ENCODE results near the gene HLA-DOA. TPM values are rescaled to one million over a fixed set of nuclear protein-coding genes. Genes with fewer than 3 reads are reported as not detected.

HLA-DOA gene
- total RNA-seq, 2 experiments from 2014 or later, result 1.4 to 1.6 TPM

- no peak overlapping the region for H3K4me3 Mint-ChIP-seq
- no peaks in the 10 kb centered on the region for H3K27me3 Mint-ChIP-seq (ENCODE audit: low read depth)
- peak; percentile 64 for DNase-seq
- intact Hi-C loops (cut with micrococcal nuclease), result loop anchor here (1.0 to 5.0 kb wide), 4 partner anchors 68 to 233 kb away; no protein-coding TSS in a partner anchor
- H3K36me3 Mint-ChIP-seq (ENCODE audit: low read depth), result no peaks in the 10 kb centered on the region
- no peaks in the 10 kb centered on the region for H3K9me3 Mint-ChIP-seq
- CTCF ChIA-PET, result interaction anchor here (0.6 to 3.3 kb wide), 25 partner anchors 14 to 329 kb away, joined by 3 to 11 read pairs (median 5); partner anchors contain the start of genes HLA-DPA1 and HLA-DPB1
- H3K27ac Mint-ChIP-seq, result no peak overlapping the region
- peaks cover 12% of the 10 kb centered on the region for H3K4me1 Mint-ChIP-seq (ENCODE audit: low read depth)
These were observed 5.6 kb upstream of the HLA-DOA start for GRCh38 chr6:33014841-33015634.

DNA sequence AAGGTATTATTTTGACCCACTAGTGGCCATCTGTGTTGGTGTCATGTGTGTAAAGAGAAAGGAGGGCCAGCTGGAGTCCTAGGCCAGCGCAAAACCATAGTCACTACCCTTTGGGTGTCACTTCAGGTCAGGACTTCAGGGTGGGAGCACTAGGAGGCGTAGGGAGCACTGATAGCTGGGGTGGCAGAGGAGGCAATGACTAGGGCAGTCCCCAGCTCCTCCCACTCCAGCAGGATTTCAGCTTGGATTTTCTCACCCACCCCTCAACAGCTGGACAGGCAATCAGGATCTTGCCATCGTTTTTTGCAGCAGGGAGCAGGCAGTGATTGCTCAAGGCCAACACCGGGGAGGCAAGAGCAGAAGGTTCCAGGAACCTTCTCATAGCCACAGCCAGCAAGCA is 4.2 kb upstream of the HLA-DOA start:
- intact Hi-C loops (cut with micrococcal nuclease), result loop anchor here (1.0 to 2.0 kb wide), 3 partner anchors 69 to 235 kb away; no protein-coding TSS in a partner anchor
- no peak for DNase-seq
- Mint-ChIP-seq H3K9me3 (no peaks in the 10 kb centered on the region), H3K27me3 (ENCODE audit: low read depth) (no peaks in the 10 kb centered on the region), H3K36me3 (ENCODE audit: low read depth) (no peaks in the 10 kb centered on the region), H3K4me3 (no peak overlapping the region), H3K27ac (no peak overlapping the region), H3K4me1 (ENCODE audit: low read depth) (peaks cover 12% of the 10 kb centered on the region)
- CTCF ChIA-PET, result interaction anchor here (0.7 to 3.1 kb wide), 9 partner anchors 13 to 215 kb away, joined by 3 to 9 read pairs (median 4); partner anchors contain the start of gene HLA-DPA1

- Mint-ChIP-seq H3K4me3 (no peak overlapping the region), H3K36me3 (ENCODE audit: low read depth) (no peaks in the 10 kb centered on the region), H3K27ac (no peak overlapping the region), H3K27me3 (ENCODE audit: low read depth) (no peaks in the 10 kb centered on the region), H3K9me3 (no peaks in the 10 kb centered on the region), H3K4me1 (ENCODE audit: low read depth) (peaks cover 8% of the 10 kb centered on the region)
- CTCF ChIA-PET, result interaction anchor here (0.5 to 0.7 kb wide), 2 partner anchors 76 to 316 kb away, joined by 3 to 4 read pairs; no protein-coding TSS in a partner anchor
- intact Hi-C loops (cut with micrococcal nuclease), result no loop called here
- DNase-seq, result no peak
These were observed 965 bp upstream of the HLA-DOA start for GRCh38 chr6:33010356-33010755.

- Mint-ChIP-seq H3K4me1 (ENCODE audit: low read depth) (peaks cover 8% of the 10 kb centered on the region), H3K9me3 (no peaks in the 10 kb centered on the region), H3K27me3 (ENCODE audit: low read depth) (peaks cover 2% of the 10 kb centered on the region), H3K27ac (no peak overlapping the region), H3K36me3 (ENCODE audit: low read depth) (no peaks in the 10 kb centered on the region), H3K4me3 (no peak overlapping the region)
- CTCF ChIA-PET, result interaction anchor here (0.6 kb wide), 2 partner anchors 11 to 75 kb away, joined by 3 to 4 read pairs; no protein-coding TSS in a partner anchor
- no peak for DNase-seq
- intact Hi-C loops (cut with micrococcal nuclease), result no loop called here
These were observed 1.5 kb downstream of the HLA-DOA start for GRCh38 chr6:33007831-33008400.

DNA sequence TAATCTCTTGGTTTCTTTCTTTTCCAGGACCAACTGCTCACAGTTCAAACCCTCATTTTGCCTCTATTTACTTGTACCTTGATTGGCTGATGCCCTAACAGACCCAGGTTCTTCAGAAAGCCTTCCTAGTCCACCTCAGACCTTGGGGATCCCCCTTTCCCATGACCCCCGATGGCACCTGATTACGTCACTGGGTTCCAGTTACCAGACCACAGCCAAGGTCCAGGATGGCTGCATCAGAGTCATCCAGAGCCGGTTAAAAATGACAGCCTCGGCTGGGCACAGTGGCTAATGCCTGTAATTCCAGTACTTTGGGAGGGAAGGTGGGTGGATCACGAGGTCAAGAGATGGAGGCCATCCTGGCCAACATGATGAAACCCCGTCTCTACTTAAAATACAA is 4.5 kb downstream of the HLA-DOA start:
- H3K27ac Mint-ChIP-seq, result no peak overlapping the region
- H3K4me3 Mint-ChIP-seq, result no peak overlapping the region
- H3K27me3 Mint-ChIP-seq (ENCODE audit: low read depth), result peaks cover 3% of the 10 kb centered on the region
- H3K36me3 Mint-ChIP-seq (ENCODE audit: low read depth), result no peaks in the 10 kb centered on the region
- intact Hi-C loops (cut with micrococcal nuclease), result no loop called here
- peaks cover 13% of the 10 kb centered on the region for H3K4me1 Mint-ChIP-seq (ENCODE audit: low read depth)
- H3K9me3 Mint-ChIP-seq, result no peaks in the 10 kb centered on the region
- CTCF ChIA-PET, result interaction anchor here (1.1 kb wide), 1 partner anchor 20 kb away, joined by 3 read pairs; no protein-coding TSS in a partner anchor
- DNase-seq, result no peak

DNA sequence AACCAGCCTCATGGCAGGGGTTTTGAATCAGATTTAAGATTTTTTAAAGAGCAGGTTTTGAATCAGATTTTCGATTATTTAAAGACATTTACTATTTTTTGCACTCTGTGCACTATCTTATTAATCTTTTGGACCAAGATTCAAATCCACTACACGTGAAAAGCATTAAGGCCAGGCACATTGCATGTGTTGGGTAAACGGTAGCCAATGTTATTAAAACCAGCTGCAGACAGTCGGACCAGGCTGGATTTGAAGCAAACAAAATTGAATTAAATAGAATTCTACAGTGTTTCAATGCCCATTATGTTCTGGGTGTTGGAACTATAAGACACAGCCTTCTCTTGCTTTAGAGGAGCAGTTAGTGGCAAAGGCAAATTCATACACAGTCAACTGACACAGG is 7.7 kb downstream of the HLA-DOA start:
- intact Hi-C loops (cut with micrococcal nuclease), result no loop called here
- H3K4me3 Mint-ChIP-seq, result no peak overlapping the region
- CTCF ChIA-PET, result interaction anchor here (1.4 to 2.7 kb wide), 4 partner anchors 13 to 116 kb away, joined by 5 to 12 read pairs (median 8); no protein-coding TSS in a partner anchor

DNA sequence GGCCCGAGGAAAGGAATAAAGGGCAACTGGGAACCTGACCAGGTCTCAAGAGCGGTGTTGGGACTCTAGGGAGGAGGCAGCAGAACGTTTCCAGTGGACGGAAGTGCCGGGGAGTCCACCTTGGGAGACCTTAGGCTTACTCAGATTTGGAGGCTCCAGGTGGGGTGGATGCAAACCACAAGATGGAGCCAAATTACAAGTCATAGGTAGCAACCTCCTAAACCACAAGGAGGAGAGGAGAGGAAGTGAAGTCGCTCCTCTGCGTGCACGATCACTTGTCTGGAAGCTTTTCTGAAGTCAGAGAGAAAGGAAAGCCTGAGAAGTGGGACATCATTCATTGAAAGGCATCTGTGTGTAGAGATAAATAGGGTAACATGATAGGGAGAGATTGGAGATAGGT is 9.3 kb downstream of the HLA-DOA start:
- CTCF ChIA-PET, result interaction anchor here (0.6 to 2.7 kb wide), 9 partner anchors 12 to 154 kb away, joined by 3 to 12 read pairs (median 4); no protein-coding TSS in a partner anchor

More for the DNA sequence above, 7.7 kb downstream of the HLA-DOA start:
- H3K36me3 Mint-ChIP-seq (ENCODE audit: low read depth), result no peaks in the 10 kb centered on the region
- no peak for DNase-seq
- H3K9me3 Mint-ChIP-seq, result no peaks in the 10 kb centered on the region
- peaks cover 5% of the 10 kb centered on the region for H3K27me3 Mint-ChIP-seq (ENCODE audit: low read depth)
- H3K4me1 Mint-ChIP-seq (ENCODE audit: low read depth), result peaks cover 4% of the 10 kb centered on the region
- no peak overlapping the region for H3K27ac Mint-ChIP-seq

GRCh38 chr6:32995448-32995847 is 13.9 kb downstream of the HLA-DOA start:
- Mint-ChIP-seq H3K4me1 (ENCODE audit: low read depth) (peaks cover 4% of the 10 kb centered on the region), H3K36me3 (ENCODE audit: low read depth) (no peaks in the 10 kb centered on the region), H3K27ac (no peak overlapping the region), H3K9me3 (no peaks in the 10 kb centered on the region), H3K27me3 (ENCODE audit: low read depth) (peaks cover 5% of the 10 kb centered on the region), H3K4me3 (no peak overlapping the region)
- no peak for DNase-seq
- CTCF ChIA-PET, result interaction anchor here (1.2 kb wide), 1 partner anchor 29 kb away, joined by 4 read pairs; no protein-coding TSS in a partner anchor
- intact Hi-C loops (cut with micrococcal nuclease), result no loop called here

More for the DNA sequence above, 9.3 kb downstream of the HLA-DOA start:
- H3K9me3 Mint-ChIP-seq, result no peaks in the 10 kb centered on the region
- peaks cover 5% of the 10 kb centered on the region for H3K27me3 Mint-ChIP-seq (ENCODE audit: low read depth)
- no peak overlapping the region for H3K27ac Mint-ChIP-seq
- intact Hi-C loops (cut with micrococcal nuclease), result no loop called here
- DNase-seq, result peak; percentile 58
- peaks cover 4% of the 10 kb centered on the region for H3K4me1 Mint-ChIP-seq (ENCODE audit: low read depth)
- no peak overlapping the region for H3K4me3 Mint-ChIP-seq
- no peaks in the 10 kb centered on the region for H3K36me3 Mint-ChIP-seq (ENCODE audit: low read depth)

GRCh38 chr6:32993363-32993973 is 15.9 kb downstream of the HLA-DOA start:
- no peak for DNase-seq
- intact Hi-C loops (cut with micrococcal nuclease), result no loop called here
- H3K4me1 Mint-ChIP-seq (ENCODE audit: low read depth), result peaks cover 2% of the 10 kb centered on the region
- CTCF ChIA-PET, result interaction anchor here (0.5 to 0.9 kb wide), 2 partner anchors 9 to 113 kb away, joined by 3 to 5 read pairs; no protein-coding TSS in a partner anchor
- H3K27ac Mint-ChIP-seq, result no peak overlapping the region
- peaks cover 4% of the 10 kb centered on the region for H3K27me3 Mint-ChIP-seq (ENCODE audit: low read depth)
- H3K4me3 Mint-ChIP-seq, result no peak overlapping the region
- no peaks in the 10 kb centered on the region for H3K9me3 Mint-ChIP-seq
- no peaks in the 10 kb centered on the region for H3K36me3 Mint-ChIP-seq (ENCODE audit: low read depth)

DNA sequence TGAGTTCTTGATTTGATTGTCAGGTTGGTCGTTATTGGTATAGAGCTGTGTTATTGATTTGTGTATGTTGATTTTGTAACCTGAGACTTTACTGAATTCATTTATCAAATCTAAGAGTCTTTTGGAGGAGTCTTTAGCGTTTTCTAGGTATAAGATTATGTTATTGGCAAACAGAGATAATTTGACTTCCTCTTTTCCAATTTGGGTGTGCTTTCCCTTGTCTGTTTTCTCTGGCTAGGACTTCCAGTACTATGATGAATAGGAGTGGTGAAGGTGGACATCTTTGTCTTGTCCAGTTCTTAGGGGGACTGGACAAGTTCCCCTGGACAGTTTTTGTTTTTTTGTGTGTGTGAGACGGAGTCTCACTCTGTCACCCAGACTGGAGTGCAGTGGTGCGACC is 17.4 kb downstream of the HLA-DOA start:
- peaks cover 2% of the 10 kb centered on the region for H3K4me1 Mint-ChIP-seq (ENCODE audit: low read depth)
- H3K36me3 Mint-ChIP-seq (ENCODE audit: low read depth), result no peaks in the 10 kb centered on the region
- no peaks in the 10 kb centered on the region for H3K9me3 Mint-ChIP-seq
- H3K4me3 Mint-ChIP-seq, result no peak overlapping the region
- peaks cover 2% of the 10 kb centered on the region for H3K27me3 Mint-ChIP-seq (ENCODE audit: low read depth)
- CTCF ChIA-PET, result interaction anchor here (0.6 kb wide), 2 partner anchors 59 to 165 kb away, joined by 3 read pairs; no protein-coding TSS in a partner anchor
- DNase-seq, result no peak
- intact Hi-C loops (cut with micrococcal nuclease), result no loop called here
- no peak overlapping the region for H3K27ac Mint-ChIP-seq

GRCh38 chr6:32989368-32989767 is 20.0 kb downstream of the HLA-DOA start:
- Mint-ChIP-seq H3K9me3 (no peaks in the 10 kb centered on the region), H3K36me3 (ENCODE audit: low read depth) (no peaks in the 10 kb centered on the region), H3K4me1 (ENCODE audit: low read depth) (peaks cover 5% of the 10 kb centered on the region), H3K27ac (no peak overlapping the region), H3K4me3 (no peak overlapping the region), H3K27me3 (ENCODE audit: low read depth) (peaks cover 2% of the 10 kb centered on the region)
- intact Hi-C loops (cut with micrococcal nuclease), result no loop called here
- CTCF ChIA-PET, result interaction anchor here (0.6 to 8.2 kb wide), 4 partner anchors 20 to 118 kb away, joined by 3 to 145 read pairs (median 74); partner anchors contain the start of gene BRD2
- no peak for DNase-seq

Data from activated naive CD4-positive, alpha-beta T cell treated with anti-CD3 and anti-CD28 coated beads for 36 hours (primary cell).